ENCODE data around the gene ALDH3A1. TPM values are rescaled to one million over a fixed set of nuclear protein-coding genes. Genes with fewer than 3 reads are reported as not detected.

ALDH3A1 gene
- total and polyA plus RNA-seq, 2 of the 4 experiments (the other 2 are of a cell fraction) = not detected

DNA sequence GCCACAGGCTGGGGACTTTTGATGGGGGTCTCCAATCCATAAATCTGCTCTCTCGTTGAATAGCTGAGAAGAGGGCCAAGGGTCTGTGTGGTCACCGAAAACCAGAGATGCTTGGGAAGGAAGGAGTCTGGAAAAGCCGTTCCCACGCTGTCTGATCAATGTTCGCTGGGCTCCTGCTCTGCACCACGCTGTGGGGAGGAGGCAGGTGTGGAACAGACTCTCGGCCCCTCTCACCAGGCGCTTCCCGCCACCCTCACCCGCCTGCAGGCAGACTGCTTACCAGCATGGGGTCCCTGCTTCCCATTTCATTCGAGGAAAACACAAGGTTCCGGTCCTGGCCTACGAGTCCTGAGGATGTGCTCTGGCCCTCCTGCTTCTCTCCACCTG lies 702 bp upstream of the ALDH3A1 start:
- in situ Hi-C loops (cut with MboI; ENCODE audit: low sequenced_read_pairs) (no loop called here), dilution Hi-C loops (cut with HindIII; ENCODE audit: low sequenced_read_pairs, unreplicated experiment) (no loop called here)
- BruUV-seq (replicated peaks) = no TSS peak

More for the DNA sequence above, 702 bp upstream of the ALDH3A1 start:
- H3K23ac ChIP-seq (ENCODE audit: low read depth, low read length) = no peak overlapping the region
- ATAC-seq (ENCODE audit: low read depth) (no peak), DNase-seq (no peak)
- H3K9me1 ChIP-seq (ENCODE audit: insufficient read depth, low read length) = 0 out of 2 replicates have a peak, but pooled peaks cover 3% of the 10 kb centered on the region
- intact Hi-C loops (cut with micrococcal nuclease) = no loop called here
- no peak overlapping the region for H4K8ac ChIP-seq (ENCODE audit: low read depth in 2 of 2, low read length in 2 of 2)
- H3K9me3 ChIP-seq (ENCODE audit: control insufficient read depth, insufficient read depth, low read length) = no peaks in the 10 kb centered on the region
- 61% methylated on average over 3 of the region's 13 CpGs; no CpG with 5 or more reads in 1 of the 2 experiments for WGBS, 2 experiments (ENCODE audit: extremely low coverage in 2 of 2, insufficient read length in 1 of 2)
- TF ChIP-seq CHD1 (IDR thresholded peaks at IDR 0.05; ENCODE audit: low read depth, low read length) (no peak), MAFK (IDR thresholded peaks at IDR 0.05; ENCODE audit: low read depth, low read length) (no peak), SMC3 (IDR thresholded peaks at IDR 0.05; ENCODE audit: low read depth, low read length) (no peak), CEBPB (IDR thresholded peaks at IDR 0.05; ENCODE audit: low read depth, low read length) (no peak), RCOR1 (IDR thresholded peaks at IDR 0.05; ENCODE audit: insufficient replicate concordance, low read length) (no peak)
- TF ChIP-seq, protein P1, sequence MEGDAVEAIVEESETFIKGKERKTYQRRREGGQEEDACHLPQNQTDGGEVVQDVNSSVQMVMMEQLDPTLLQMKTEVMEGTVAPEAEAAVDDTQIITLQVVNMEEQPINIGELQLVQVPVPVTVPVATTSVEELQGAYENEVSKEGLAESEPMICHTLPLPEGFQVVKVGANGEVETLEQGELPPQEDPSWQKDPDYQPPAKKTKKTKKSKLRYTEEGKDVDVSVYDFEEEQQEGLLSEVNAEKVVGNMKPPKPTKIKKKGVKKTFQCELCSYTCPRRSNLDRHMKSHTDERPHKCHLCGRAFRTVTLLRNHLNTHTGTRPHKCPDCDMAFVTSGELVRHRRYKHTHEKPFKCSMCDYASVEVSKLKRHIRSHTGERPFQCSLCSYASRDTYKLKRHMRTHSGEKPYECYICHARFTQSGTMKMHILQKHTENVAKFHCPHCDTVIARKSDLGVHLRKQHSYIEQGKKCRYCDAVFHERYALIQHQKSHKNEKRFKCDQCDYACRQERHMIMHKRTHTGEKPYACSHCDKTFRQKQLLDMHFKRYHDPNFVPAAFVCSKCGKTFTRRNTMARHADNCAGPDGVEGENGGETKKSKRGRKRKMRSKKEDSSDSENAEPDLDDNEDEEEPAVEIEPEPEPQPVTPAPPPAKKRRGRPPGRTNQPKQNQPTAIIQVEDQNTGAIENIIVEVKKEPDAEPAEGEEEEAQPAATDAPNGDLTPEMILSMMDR (conservative IDR thresholded peaks at IDR 0.05; ENCODE audit: low read depth, low read length) = no peak
- no peak overlapping the region for H2BK5ac ChIP-seq (ENCODE audit: low read depth, low read length, poor library complexity, severe bottlenecking)
- CTCF ChIA-PET = no interaction called here
- H3K4me3 ChIP-seq (ENCODE audit: insufficient read depth, low read depth, low read length) = no peak overlapping the region
- no peak overlapping the region for H2AFZ ChIP-seq (replicated peaks; ENCODE audit: low read length, poor library complexity)
- H3K4ac ChIP-seq (ENCODE audit: low read depth, low read length) = no peak overlapping the region
- H3K79me1 ChIP-seq (ENCODE audit: low read depth in 1 of 2, low read length in 2 of 2) = no peaks in the 10 kb centered on the region
- H2BK20ac ChIP-seq (ENCODE audit: low read depth, low read length) = no peak overlapping the region
- H2AK9ac ChIP-seq (replicated peaks; ENCODE audit: low read depth, low read length, poor library complexity) = no peak overlapping the region
- peaks cover 4% of the 10 kb centered on the region for H3K4me1 ChIP-seq (ENCODE audit: control insufficient read depth, insufficient read depth, low read length)
- no peaks in the 10 kb centered on the region for H3K36me3 ChIP-seq (ENCODE audit: control insufficient read depth, insufficient read depth, low read length)
- H4K5ac ChIP-seq (ENCODE audit: low read depth, low read length) = no peak overlapping the region
- no peak overlapping the region for H2AK5ac ChIP-seq (ENCODE audit: low read depth, low read length)
- H3K14ac ChIP-seq (replicated peaks; ENCODE audit: low read depth, low read length) = no peak overlapping the region
- H2BK120ac ChIP-seq (ENCODE audit: low read depth, low read length) = no peak overlapping the region
- no peak overlapping the region for H3K18ac ChIP-seq (ENCODE audit: low read depth, low read length)
- H3K4me2 ChIP-seq (ENCODE audit: low read depth, low read length) = no peak overlapping the region
- no peak overlapping the region for H3K56ac ChIP-seq (ENCODE audit: extremely low read depth, insufficient read depth, low read length)
- peaks cover 38% of the 10 kb centered on the region for H3K27me3 ChIP-seq (ENCODE audit: control insufficient read depth, insufficient read depth, low read length)
- no peaks in the 10 kb centered on the region; the same call in 1 of the 2 replicates for H4K20me1 ChIP-seq (ENCODE audit: insufficient read depth, low read length)
- H4K91ac ChIP-seq (ENCODE audit: insufficient read depth, low read depth, low read length) = no peak overlapping the region
- POLR2A ChIA-PET (ENCODE audit: unreplicated experiment) = no interaction called here
- no peak overlapping the region for H3K27ac ChIP-seq (ENCODE audit: insufficient read depth, low read length)
- H2BK15ac ChIP-seq (ENCODE audit: low read depth, low read length) = no peak overlapping the region
- no peak overlapping the region for H3K9ac ChIP-seq (ENCODE audit: low read depth, low read length)
